HEK293 (cell line): ENCODE results near the gene TEKT5.

Source experiments
- CTCF ChIA-PET: fragments of 350-600 bp; formaldehyde crosslinking; extraction: SDS; loops from one replicate; lab custom pipeline; 2021; ENCODE audit warnings: antibody characterized with exemption; lab: Yijun Ruan, JAX
- POLR2A ChIA-PET: fragments of 300-600 bp; formaldehyde crosslinking; extraction: SDS; loops from one replicate; lab custom pipeline; 2020; ENCODE audit warnings: antibody characterized with exemption, inconsistent platforms; lab: Yijun Ruan, JAX
- H3K27ac ChIP-seq: fragments of 200-500 bp; sonication (Bioruptor generic); 2 replicates; pipeline ENCODE4 v1.5.1; 2014; ENCODE audit warnings: low read depth, low read length, control low read depth, inconsistent platforms; ENCODE audit errors: extremely low read depth
- H3K36me3 ChIP-seq, 2 experiments: fragments of 200-500 bp in 1 of 2; sonication (Bioruptor generic) in 1 of 2; 1 replicate in 1 of 2; 2 replicates in 1 of 2; pipeline ENCODE4 v1.5.1; 2014 to 2017; ENCODE audit warnings: inconsistent platforms in 2 of 2, low read length in 2 of 2; ENCODE audit not compliant: control insufficient read depth in 2 of 2, insufficient read depth in 1 of 2
- H3K4me1 ChIP-seq: fragments of 200-500 bp; sonication (Bioruptor generic); 2 replicates; pipeline ENCODE4 v1.5.1; 2014; ENCODE audit warnings: mild to moderate bottlenecking, low read length, inconsistent platforms; ENCODE audit not compliant: control insufficient read depth, insufficient read depth
- H3K4me3 ChIP-seq: 2 replicates; pipeline ENCODE4 v1.5.1; 2011; ENCODE audit warnings: low read depth, mild to moderate bottlenecking, control low read depth, low read length, moderate library complexity
- H3K9me3 ChIP-seq: fragments of 200-500 bp; sonication (Bioruptor generic); 2 replicates; pipeline ENCODE4 v1.5.1; 2014; ENCODE audit warnings: low read depth, low read length, inconsistent platforms; ENCODE audit not compliant: control insufficient read depth, insufficient read depth
- GLIS2 ChIP-seq: fragments of 450-650 bp; formaldehyde crosslinking; IDR thresholded peaks from 2 replicates; pipeline ENCODE4 v1.5.1; 2016; ENCODE audit warnings: missing biosample characterization, missing genetic modification characterization
- OSR2 ChIP-seq: fragments of 450-650 bp; formaldehyde crosslinking; IDR thresholded peaks from 2 replicates; pipeline ENCODE4 v1.5.1; 2016; ENCODE audit warnings: missing biosample characterization, missing genetic modification characterization
- SALL2 ChIP-seq: fragments of 450-650 bp; formaldehyde crosslinking; IDR thresholded peaks from 2 replicates; pipeline ENCODE4 v1.5.0; 2017; ENCODE audit warnings: missing biosample characterization, mild to moderate bottlenecking, missing genetic modification characterization, borderline replicate concordance
- SP3 ChIP-seq: fragments of 450-650 bp; formaldehyde crosslinking; IDR thresholded peaks from 2 replicates; pipeline ENCODE4 v1.5.1; 2016; ENCODE audit warnings: missing biosample characterization, missing genetic modification characterization
- ZEB2 ChIP-seq: fragments of 450-650 bp; formaldehyde crosslinking; IDR thresholded peaks from 2 replicates; pipeline ENCODE4 v1.5.1; 2016; ENCODE audit warnings: missing biosample characterization, missing genetic modification characterization
- ZNF155 ChIP-seq: fragments of 450-650 bp; formaldehyde crosslinking; IDR thresholded peaks from 2 replicates; pipeline ENCODE4 v1.5.1; 2016; ENCODE audit warnings: missing biosample characterization, missing genetic modification characterization
- ZNF202 ChIP-seq: fragments of 450-650 bp; formaldehyde crosslinking; IDR thresholded peaks from 2 replicates; pipeline ENCODE4 v1.5.1; 2016; ENCODE audit warnings: missing biosample characterization, missing genetic modification characterization, borderline replicate concordance
- ZNF211 ChIP-seq: fragments of 450-650 bp; formaldehyde crosslinking; IDR thresholded peaks from 2 replicates; pipeline ENCODE4 v1.5.1; 2016; ENCODE audit warnings: low read depth, missing biosample characterization, missing genetic modification characterization
- ZNF223 ChIP-seq: fragments of 450-650 bp; formaldehyde crosslinking; IDR thresholded peaks from 2 replicates; pipeline ENCODE4 v1.5.1; 2016; ENCODE audit warnings: missing biosample characterization, missing genetic modification characterization
- ZNF302 ChIP-seq: fragments of 450-650 bp; formaldehyde crosslinking; IDR thresholded peaks from 2 replicates; pipeline ENCODE4 v1.5.1; 2016; ENCODE audit warnings: missing biosample characterization, missing genetic modification characterization, low read depth
- ZNF48 ChIP-seq: fragments of 450-650 bp; formaldehyde crosslinking; IDR thresholded peaks from 2 replicates; pipeline ENCODE4 v1.5.1; 2016; ENCODE audit warnings: missing biosample characterization, missing genetic modification characterization
- ZNF510 ChIP-seq: fragments of 450-650 bp; formaldehyde crosslinking; IDR thresholded peaks from 2 replicates; pipeline ENCODE4 v1.5.1; 2018; ENCODE audit warnings: mild to moderate bottlenecking, missing genetic modification characterization, missing biosample characterization; ENCODE audit not compliant: insufficient replicate concordance
- ZNF521 ChIP-seq: fragments of 450-650 bp; formaldehyde crosslinking; IDR thresholded peaks from 2 replicates; pipeline ENCODE4 v1.5.1; 2017; ENCODE audit warnings: missing biosample characterization, mild to moderate bottlenecking, missing genetic modification characterization
- ZNF530 ChIP-seq: fragments of 450-650 bp; formaldehyde crosslinking; IDR thresholded peaks from 2 replicates; pipeline ENCODE4 v1.5.1; 2016; ENCODE audit warnings: low read depth, missing biosample characterization, missing genetic modification characterization
- ZNF548 ChIP-seq: fragments of 450-650 bp; formaldehyde crosslinking; IDR thresholded peaks from 2 replicates; pipeline ENCODE4 v1.5.1; 2016; ENCODE audit warnings: missing biosample characterization, missing genetic modification characterization
- ZNF558 ChIP-seq: fragments of 450-650 bp; formaldehyde crosslinking; IDR thresholded peaks from 2 replicates; pipeline ENCODE4 v1.5.1; 2016; ENCODE audit warnings: missing biosample characterization, missing genetic modification characterization
- ZNF561 ChIP-seq: fragments of 450-650 bp; IDR thresholded peaks from 2 replicates; pipeline ENCODE4 v1.5.1; 2018; ENCODE audit warnings: missing biosample characterization, missing genetic modification characterization, borderline replicate concordance
- ZNF600 ChIP-seq: fragments of 450-650 bp; formaldehyde crosslinking; IDR thresholded peaks from 2 replicates; pipeline ENCODE4 v1.5.1; 2016; ENCODE audit warnings: missing biosample characterization, missing genetic modification characterization
- ZNF621 ChIP-seq: fragments of 450-650 bp; formaldehyde crosslinking; IDR thresholded peaks from 2 replicates; pipeline ENCODE4 v1.5.1; 2017; ENCODE audit warnings: missing biosample characterization, missing genetic modification characterization
- ZNF677 ChIP-seq: fragments of 450-650 bp; IDR thresholded peaks from 2 replicates; pipeline ENCODE4 v1.5.0; 2018; ENCODE audit warnings: missing biosample characterization, mild to moderate bottlenecking, missing genetic modification characterization, moderate library complexity
- ZNF707 ChIP-seq: fragments of 450-650 bp; formaldehyde crosslinking; IDR thresholded peaks from 2 replicates; pipeline ENCODE4 v1.5.1; 2016; ENCODE audit warnings: missing biosample characterization, missing genetic modification characterization
- TF ChIP-seq, protein P1 (sequence below): fragments of 450-650 bp; IDR thresholded peaks from 2 replicates; pipeline ENCODE4 v1.5.1; 2018; ENCODE audit warnings: missing biosample characterization, mild to moderate bottlenecking, missing genetic modification characterization
- TF ChIP-seq, protein P2 (sequence below): fragments of 450-650 bp; formaldehyde crosslinking; IDR thresholded peaks from 2 replicates; pipeline ENCODE4 v1.5.1; 2016; ENCODE audit warnings: missing biosample characterization, missing genetic modification characterization
- TF ChIP-seq, protein P3 (sequence below): fragments of 450-650 bp; formaldehyde crosslinking; IDR thresholded peaks from 2 replicates; pipeline ENCODE4 v1.5.1; 2016; ENCODE audit warnings: missing biosample characterization, missing genetic modification characterization, borderline replicate concordance
- TF ChIP-seq, protein P4 (sequence below): fragments of 450-650 bp; formaldehyde crosslinking; IDR thresholded peaks from 2 replicates; pipeline ENCODE4 v1.5.1; 2016; ENCODE audit warnings: missing biosample characterization, missing genetic modification characterization
- TF ChIP-seq, protein P5 (sequence below): fragments of 450-650 bp; formaldehyde crosslinking; IDR thresholded peaks from 2 replicates; pipeline ENCODE4 v1.5.1; 2016; ENCODE audit warnings: missing biosample characterization, missing genetic modification characterization

TEKT5 gene

DNA sequence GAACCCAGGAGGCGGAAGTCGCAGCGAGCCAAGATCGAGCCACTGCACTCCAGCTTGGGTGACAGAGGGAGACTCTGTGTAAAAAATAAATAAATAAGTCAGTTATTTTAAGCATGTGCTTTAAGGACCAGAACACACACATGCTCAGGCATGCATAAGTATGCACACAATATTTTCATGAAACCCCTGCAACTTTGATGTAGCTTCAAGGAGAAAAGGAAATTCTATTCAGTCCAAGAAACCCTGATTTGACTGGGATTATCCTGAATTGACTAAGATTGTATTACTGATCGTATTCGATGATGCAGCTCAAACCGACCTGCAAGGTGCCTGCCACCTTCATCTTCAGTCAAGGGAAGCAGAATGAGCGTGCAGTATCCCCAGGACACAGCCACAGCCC, 841 bp downstream of the TEKT5 start:
- Histone ChIP-seq H3K27ac (no peak overlapping the region), H3K36me3 (no peaks in the 10 kb centered on the region), H3K4me3 (no peak overlapping the region), H3K9me3 (no peaks in the 10 kb centered on the region), H3K4me1 (no peaks in the 10 kb centered on the region)
- ChIA-PET POLR2A (no interaction called here), CTCF (no interaction called here)
- TF ChIP-seq ZNF155 (tag by site-specific recombination) (no peak), ZNF558 (tag by site-specific recombination) (no peak), ZNF621 (tag by site-specific recombination) (no peak), ZNF48 (tag by site-specific recombination) (no peak), ZNF548 (no peak), ZNF302 (tag by site-specific recombination) (no peak), ZNF530 (tag by site-specific recombination) (no peak), ZNF600 (no peak)
- TF ChIP-seq, protein P1, sequence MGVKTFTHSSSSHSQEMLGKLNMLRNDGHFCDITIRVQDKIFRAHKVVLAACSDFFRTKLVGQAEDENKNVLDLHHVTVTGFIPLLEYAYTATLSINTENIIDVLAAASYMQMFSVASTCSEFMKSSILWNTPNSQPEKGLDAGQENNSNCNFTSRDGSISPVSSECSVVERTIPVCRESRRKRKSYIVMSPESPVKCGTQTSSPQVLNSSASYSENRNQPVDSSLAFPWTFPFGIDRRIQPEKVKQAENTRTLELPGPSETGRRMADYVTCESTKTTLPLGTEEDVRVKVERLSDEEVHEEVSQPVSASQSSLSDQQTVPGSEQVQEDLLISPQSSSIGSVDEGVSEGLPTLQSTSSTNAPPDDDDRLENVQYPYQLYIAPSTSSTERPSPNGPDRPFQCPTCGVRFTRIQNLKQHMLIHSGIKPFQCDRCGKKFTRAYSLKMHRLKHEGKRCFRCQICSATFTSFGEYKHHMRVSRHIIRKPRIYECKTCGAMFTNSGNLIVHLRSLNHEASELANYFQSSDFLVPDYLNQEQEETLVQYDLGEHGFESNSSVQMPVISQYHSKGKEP (tag by site-specific recombination): no peak
- TF ChIP-seq, protein P2, sequence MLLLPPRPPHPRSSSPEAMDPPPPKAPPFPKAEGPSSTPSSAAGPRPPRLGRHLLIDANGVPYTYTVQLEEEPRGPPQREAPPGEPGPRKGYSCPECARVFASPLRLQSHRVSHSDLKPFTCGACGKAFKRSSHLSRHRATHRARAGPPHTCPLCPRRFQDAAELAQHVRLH (tag by site-specific recombination): no peak
- TF ChIP-seq, protein P3, sequence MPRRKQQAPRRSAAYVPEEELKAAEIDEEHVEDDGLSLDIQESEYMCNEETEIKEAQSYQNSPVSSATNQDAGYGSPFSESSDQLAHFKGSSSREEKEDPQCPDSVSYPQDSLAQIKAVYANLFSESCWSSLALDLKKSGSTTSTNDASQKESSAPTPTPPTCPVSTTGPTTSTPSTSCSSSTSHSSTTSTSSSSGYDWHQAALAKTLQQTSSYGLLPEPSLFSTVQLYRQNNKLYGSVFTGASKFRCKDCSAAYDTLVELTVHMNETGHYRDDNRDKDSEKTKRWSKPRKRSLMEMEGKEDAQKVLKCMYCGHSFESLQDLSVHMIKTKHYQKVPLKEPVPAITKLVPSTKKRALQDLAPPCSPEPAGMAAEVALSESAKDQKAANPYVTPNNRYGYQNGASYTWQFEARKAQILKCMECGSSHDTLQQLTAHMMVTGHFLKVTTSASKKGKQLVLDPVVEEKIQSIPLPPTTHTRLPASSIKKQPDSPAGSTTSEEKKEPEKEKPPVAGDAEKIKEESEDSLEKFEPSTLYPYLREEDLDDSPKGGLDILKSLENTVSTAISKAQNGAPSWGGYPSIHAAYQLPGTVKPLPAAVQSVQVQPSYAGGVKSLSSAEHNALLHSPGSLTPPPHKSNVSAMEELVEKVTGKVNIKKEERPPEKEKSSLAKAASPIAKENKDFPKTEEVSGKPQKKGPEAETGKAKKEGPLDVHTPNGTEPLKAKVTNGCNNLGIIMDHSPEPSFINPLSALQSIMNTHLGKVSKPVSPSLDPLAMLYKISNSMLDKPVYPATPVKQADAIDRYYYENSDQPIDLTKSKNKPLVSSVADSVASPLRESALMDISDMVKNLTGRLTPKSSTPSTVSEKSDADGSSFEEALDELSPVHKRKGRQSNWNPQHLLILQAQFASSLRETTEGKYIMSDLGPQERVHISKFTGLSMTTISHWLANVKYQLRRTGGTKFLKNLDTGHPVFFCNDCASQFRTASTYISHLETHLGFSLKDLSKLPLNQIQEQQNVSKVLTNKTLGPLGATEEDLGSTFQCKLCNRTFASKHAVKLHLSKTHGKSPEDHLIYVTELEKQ (tag by site-specific recombination): no peak
- TF ChIP-seq, protein P4, sequence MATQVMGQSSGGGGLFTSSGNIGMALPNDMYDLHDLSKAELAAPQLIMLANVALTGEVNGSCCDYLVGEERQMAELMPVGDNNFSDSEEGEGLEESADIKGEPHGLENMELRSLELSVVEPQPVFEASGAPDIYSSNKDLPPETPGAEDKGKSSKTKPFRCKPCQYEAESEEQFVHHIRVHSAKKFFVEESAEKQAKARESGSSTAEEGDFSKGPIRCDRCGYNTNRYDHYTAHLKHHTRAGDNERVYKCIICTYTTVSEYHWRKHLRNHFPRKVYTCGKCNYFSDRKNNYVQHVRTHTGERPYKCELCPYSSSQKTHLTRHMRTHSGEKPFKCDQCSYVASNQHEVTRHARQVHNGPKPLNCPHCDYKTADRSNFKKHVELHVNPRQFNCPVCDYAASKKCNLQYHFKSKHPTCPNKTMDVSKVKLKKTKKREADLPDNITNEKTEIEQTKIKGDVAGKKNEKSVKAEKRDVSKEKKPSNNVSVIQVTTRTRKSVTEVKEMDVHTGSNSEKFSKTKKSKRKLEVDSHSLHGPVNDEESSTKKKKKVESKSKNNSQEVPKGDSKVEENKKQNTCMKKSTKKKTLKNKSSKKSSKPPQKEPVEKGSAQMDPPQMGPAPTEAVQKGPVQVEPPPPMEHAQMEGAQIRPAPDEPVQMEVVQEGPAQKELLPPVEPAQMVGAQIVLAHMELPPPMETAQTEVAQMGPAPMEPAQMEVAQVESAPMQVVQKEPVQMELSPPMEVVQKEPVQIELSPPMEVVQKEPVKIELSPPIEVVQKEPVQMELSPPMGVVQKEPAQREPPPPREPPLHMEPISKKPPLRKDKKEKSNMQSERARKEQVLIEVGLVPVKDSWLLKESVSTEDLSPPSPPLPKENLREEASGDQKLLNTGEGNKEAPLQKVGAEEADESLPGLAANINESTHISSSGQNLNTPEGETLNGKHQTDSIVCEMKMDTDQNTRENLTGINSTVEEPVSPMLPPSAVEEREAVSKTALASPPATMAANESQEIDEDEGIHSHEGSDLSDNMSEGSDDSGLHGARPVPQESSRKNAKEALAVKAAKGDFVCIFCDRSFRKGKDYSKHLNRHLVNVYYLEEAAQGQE (tag by site-specific recombination): no peak

DNA sequence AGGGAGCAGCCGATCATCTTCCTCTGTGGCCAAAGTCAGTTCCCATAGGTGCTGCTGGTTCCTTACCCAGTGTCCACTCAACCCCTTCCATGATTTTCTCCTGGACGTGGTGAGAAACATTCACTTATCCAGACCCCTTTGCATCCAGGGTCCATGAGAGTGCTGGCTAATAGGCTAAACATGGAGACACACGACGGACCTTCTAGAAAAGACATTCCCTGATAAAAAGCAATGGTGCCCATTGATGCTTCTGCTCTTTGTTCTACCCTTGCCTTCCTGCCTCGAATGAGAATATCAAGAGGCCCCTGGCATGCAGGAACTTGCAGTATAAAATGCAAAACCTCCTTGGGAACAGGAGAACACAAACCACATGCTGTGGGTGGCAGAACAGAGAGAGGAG, 2.3 kb downstream of the TEKT5 start:
- POLR2A ChIA-PET: no interaction called here
- no peaks in the 10 kb centered on the region for H3K9me3 ChIP-seq
- no peaks in the 10 kb centered on the region for H3K36me3 ChIP-seq
- CTCF ChIA-PET: no interaction called here
- no peak overlapping the region for H3K27ac ChIP-seq
- H3K4me1 ChIP-seq: no peaks in the 10 kb centered on the region
- H3K4me3 ChIP-seq: no peak overlapping the region
- TF ChIP-seq OSR2 (tag by site-specific recombination): no peak
- TF ChIP-seq ZNF561 (tag by site-specific recombination): no peak
- no peak for TF ChIP-seq SALL2 (tag by site-specific recombination)
- TF ChIP-seq ZNF202: no peak
- TF ChIP-seq SP3 (tag by site-specific recombination): no peak
- no peak for TF ChIP-seq GLIS2
- TF ChIP-seq, protein P5, sequence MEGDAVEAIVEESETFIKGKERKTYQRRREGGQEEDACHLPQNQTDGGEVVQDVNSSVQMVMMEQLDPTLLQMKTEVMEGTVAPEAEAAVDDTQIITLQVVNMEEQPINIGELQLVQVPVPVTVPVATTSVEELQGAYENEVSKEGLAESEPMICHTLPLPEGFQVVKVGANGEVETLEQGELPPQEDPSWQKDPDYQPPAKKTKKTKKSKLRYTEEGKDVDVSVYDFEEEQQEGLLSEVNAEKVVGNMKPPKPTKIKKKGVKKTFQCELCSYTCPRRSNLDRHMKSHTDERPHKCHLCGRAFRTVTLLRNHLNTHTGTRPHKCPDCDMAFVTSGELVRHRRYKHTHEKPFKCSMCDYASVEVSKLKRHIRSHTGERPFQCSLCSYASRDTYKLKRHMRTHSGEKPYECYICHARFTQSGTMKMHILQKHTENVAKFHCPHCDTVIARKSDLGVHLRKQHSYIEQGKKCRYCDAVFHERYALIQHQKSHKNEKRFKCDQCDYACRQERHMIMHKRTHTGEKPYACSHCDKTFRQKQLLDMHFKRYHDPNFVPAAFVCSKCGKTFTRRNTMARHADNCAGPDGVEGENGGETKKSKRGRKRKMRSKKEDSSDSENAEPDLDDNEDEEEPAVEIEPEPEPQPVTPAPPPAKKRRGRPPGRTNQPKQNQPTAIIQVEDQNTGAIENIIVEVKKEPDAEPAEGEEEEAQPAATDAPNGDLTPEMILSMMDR (tag by site-specific recombination): no peak
- TF ChIP-seq ZNF223 (tag by site-specific recombination): no peak
- TF ChIP-seq ZNF521 (tag by site-specific recombination): no peak
- TF ChIP-seq ZNF677: no peak
- no peak for TF ChIP-seq ZNF707 (tag by site-specific recombination)
- no peak for TF ChIP-seq ZEB2 (tag by site-specific recombination)
- TF ChIP-seq ZNF211 (tag by site-specific recombination): no peak
- TF ChIP-seq ZNF510 (tag by site-specific recombination): no peak
